ENCODE measurements around the gene TMEM258. TPM values are rescaled to one million over a fixed set of nuclear protein-coding genes. Genes with fewer than 3 reads are reported as not detected.

TMEM258 gene
- polyA plus RNA-seq (ENCODE audit: insufficient read length in 12 of 12) = 100 to 1,000 TPM in 10 of 12 donors, 10 to 100 TPM in 1, not detected in 1; 71.8 to 175 (median 136) TPM
- long read RNA-seq, donor 1, transcript TMEM258-204 (4 exons, 575 nt) = major isoform, 239 of 294 reads
- long read RNA-seq, donor 1, partial matches to known transcripts = 50 of 294 reads
- long read RNA-seq, donor 1, other reads (novel, unspliced or antisense) = 0 of 294 reads
- long read RNA-seq, donor 2, transcript TMEM258-204 (4 exons, 575 nt) = major isoform, 218 of 288 reads
- long read RNA-seq, donor 2, partial matches to known transcripts = 69 of 288 reads
- long read RNA-seq, donor 2, other reads (novel, unspliced or antisense) = 0 of 288 reads
- long read RNA-seq, donor 3, transcript TMEM258-204 (4 exons, 575 nt) = major isoform, 105 of 124 reads
- long read RNA-seq, donor 3, partial matches to known transcripts = 17 of 124 reads
- long read RNA-seq, donor 3, other reads (novel, unspliced or antisense) = 0 of 124 reads
- long read RNA-seq, donor 4, transcript TMEM258-204 (4 exons, 575 nt) = major isoform, 81 of 96 reads
- long read RNA-seq, donor 4, partial matches to known transcripts = 14 of 96 reads
- long read RNA-seq, donor 4, other reads (novel, unspliced or antisense) = 0 of 96 reads
- long read RNA-seq, donor 5 = 0 reads
- long read RNA-seq, donor 6, transcript TMEM258-204 (4 exons, 575 nt) = major isoform, 86 of 111 reads
- long read RNA-seq, donor 6, partial matches to known transcripts = 23 of 111 reads
- long read RNA-seq, donor 6, other reads (novel, unspliced or antisense) = 0 of 111 reads
- long read RNA-seq, donor 7, transcript TMEM258-204 (4 exons, 575 nt) = major isoform, 114 of 132 reads
- long read RNA-seq, donor 7, partial matches to known transcripts = 18 of 132 reads
- long read RNA-seq, donor 7, other reads (novel, unspliced or antisense) = 0 of 132 reads
- long read RNA-seq, donor 8, transcript TMEM258-204 (4 exons, 575 nt) = major isoform, 208 of 237 reads
- long read RNA-seq, donor 8, partial matches to known transcripts = 29 of 237 reads
- long read RNA-seq, donor 8, other reads (novel, unspliced or antisense) = 0 of 237 reads
- long read RNA-seq, donor 9, transcript TMEM258-204 (4 exons, 575 nt) = major isoform, 142 of 183 reads
- long read RNA-seq, donor 9, partial matches to known transcripts = 39 of 183 reads
- long read RNA-seq, donor 9, other reads (novel, unspliced or antisense) = 0 of 183 reads
- long read RNA-seq, donor 10, transcript TMEM258-204 (4 exons, 575 nt) = major isoform, 129 of 158 reads
- long read RNA-seq, donor 10, partial matches to known transcripts = 26 of 158 reads
- long read RNA-seq, donor 10, other reads (novel, unspliced or antisense) = 0 of 158 reads
- long read RNA-seq, donor 11, transcript TMEM258-204 (4 exons, 575 nt) = major isoform, 240 of 288 reads
- long read RNA-seq, donor 11, partial matches to known transcripts = 44 of 288 reads
- long read RNA-seq, donor 11, other reads (novel, unspliced or antisense) = 0 of 288 reads

- DNase-seq = peak; percentile 94
These were observed at the start of gene TMEM258, which contains the start of gene FEN1 for GRCh38 chr11:61792310-61793082. Gene TMEM258, minus strand, starts transcription at chr11:61792599. Its CDS starts 41 bp downstream, at chr11:61792558. Gene FEN1, plus strand, starts transcription at chr11:61792911. Its CDS starts 2,451 bp downstream, at chr11:61795362.

- DNase-seq = no peak
These were observed 49.5 kb upstream of the TMEM258 start for GRCh38 chr11:61841636-61842527.

- DNase-seq = no peak
These were observed 48.0 kb upstream of the TMEM258 start for GRCh38 chr11:61840371-61840770.

- DNase-seq = no peak
These were observed 47.3 kb upstream of the TMEM258 start for GRCh38 chr11:61839742-61840141.

GRCh38 chr11:61838921-61839320 lies 46.5 kb upstream of the TMEM258 start:
- DNase-seq = no peak

- no peak for DNase-seq
These were observed 46.1 kb upstream of the TMEM258 start for GRCh38 chr11:61838501-61838900.

GRCh38 chr11:61837411-61838005 lies 45.1 kb upstream of the TMEM258 start:
- no peak for DNase-seq

GRCh38 chr11:61836193-61836592 lies 43.8 kb upstream of the TMEM258 start:
- DNase-seq = no peak

- peak; percentile 71 for DNase-seq
These were observed 42.1 kb upstream of the TMEM258 start for GRCh38 chr11:61834278-61835048.

- no peak for DNase-seq
These were observed 41.5 kb upstream of the TMEM258 start for GRCh38 chr11:61833926-61834277.

- DNase-seq = no peak
These were observed 41.1 kb upstream of the TMEM258 start for GRCh38 chr11:61833471-61833870.

GRCh38 chr11:61832754-61833153 lies 40.4 kb upstream of the TMEM258 start:
- DNase-seq = no peak

GRCh38 chr11:61832207-61832606 lies 39.8 kb upstream of the TMEM258 start:
- no peak for DNase-seq

GRCh38 chr11:61830237-61831105 lies 38.1 kb upstream of the TMEM258 start:
- DNase-seq = peak; percentile 48

GRCh38 chr11:61829806-61830205 lies 37.4 kb upstream of the TMEM258 start:
- DNase-seq = no peak

- DNase-seq = peak; percentile 43
These were observed 36.4 kb upstream of the TMEM258 start for GRCh38 chr11:61828629-61829407.

- no peak for DNase-seq
These were observed 35.9 kb upstream of the TMEM258 start for GRCh38 chr11:61828379-61828628.
